T-cell (primary cell): ENCODE results near the gene FOXK2. TPM values are rescaled to one million over a fixed set of nuclear protein-coding genes. Genes with fewer than 3 reads are reported as not detected.

Experiments used
- ATAC-seq, 4 experiments: fragments of 200-7000 bp in 3 of 4; fragments of 150-1000 bp in 1 of 4; cut with Tn5 transposase; replicated peaks in 1 of 4; 1 replicate in 3 of 4; 2 replicates in 1 of 4; pipeline ENCODE4 v1.10.0; 2021; ENCODE audit warnings: moderate library complexity in 3 of 4, mild to moderate bottlenecking in 2 of 4, moderate number of reproducible peaks in 1 of 4
- CTCF ChIA-PET, 2 donors: fragments of 300-600 bp; sonication (Branson Sonifier 250); formaldehyde crosslinking; loops; one replicate each; lab custom pipeline; 2022; ENCODE audit warnings: antibody characterized with exemption in 2 of 2; lab: Charles Lee
- POLR2A ChIA-PET, 2 donors: fragments of 300-600 bp; sonication (Branson Sonifier 250); formaldehyde crosslinking; loops; one replicate each; lab custom pipeline; 2022; ENCODE audit warnings: antibody characterized with exemption in 2 of 2; lab: Charles Lee
- DNase-seq, 35 experiments: peaks; one replicate each; pipeline versions ENCODE4 v3.0.0 to v3.0.0-alpha.2; 2013 to 2023
- H3K27ac ChIP-seq: one replicate; pipeline ENCODE4 v1.5.1; 2013; ENCODE audit warnings: low read length
- H3K27me3 ChIP-seq, 2 experiments: replicated peaks in 1 of 2; 1 replicate in 1 of 2; 2 replicates in 1 of 2; pipeline versions ENCODE4 v1.6.1 to v1.7.0; 2013; ENCODE audit warnings: low read length in 1 of 2, mixed read lengths in 1 of 2; ENCODE audit not compliant: control insufficient read depth in 2 of 2, insufficient read depth in 2 of 2; ENCODE audit errors: extremely low read depth in 1 of 2
- H3K36me3 ChIP-seq, 2 donors: 1 replicate in 1 of 2; 2 replicates in 1 of 2; pipeline versions ENCODE4 v1.6.1 to v1.7.0; 2013; ENCODE audit warnings: low read length in 1 of 2; ENCODE audit not compliant: control insufficient read depth in 2 of 2, insufficient read depth in 1 of 2; ENCODE audit errors: extremely low read depth in 1 of 2
- H3K4me1 ChIP-seq, 2 experiments: 1 replicate in 1 of 2; 2 replicates in 1 of 2; pipeline versions ENCODE4 v1.6.1 to v1.7.0; 2013; ENCODE audit warnings: low read length in 2 of 2, mixed read lengths in 1 of 2; ENCODE audit not compliant: insufficient read depth in 2 of 2, control insufficient read depth in 1 of 2; ENCODE audit errors: extremely low read depth in 1 of 2
- H3K4me3 ChIP-seq, 2 donors: 1 replicate in 1 of 2; 2 replicates in 1 of 2; pipeline versions ENCODE4 v1.5.1 to v1.7.0; 2013; ENCODE audit warnings: mild to moderate bottlenecking in 2 of 2, low read length in 1 of 2, moderate library complexity in 1 of 2; ENCODE audit not compliant: control insufficient read depth in 1 of 2; ENCODE audit errors: extremely low read depth in 1 of 2
- H3K9me3 ChIP-seq: 2 replicates; pipeline ENCODE4 v1.7.0; 2013
- H3K27ac Mint-ChIP-seq, 2 donors: one replicate each; pipeline ENCODE4 v1.8.0; 2020 to 2021; ENCODE audit warnings: mild to moderate bottlenecking in 2 of 2, mixed read lengths in 2 of 2
- H3K27me3 Mint-ChIP-seq, 2 donors: one replicate each; pipeline ENCODE4 v1.8.0; 2021 to 2022; ENCODE audit warnings: mixed read lengths in 2 of 2
- H3K36me3 Mint-ChIP-seq: one replicate; pipeline ENCODE4 v1.8.0; 2021; ENCODE audit warnings: mixed read lengths
- H3K4me1 Mint-ChIP-seq, 3 donors: one replicate each; pipeline ENCODE4 v1.8.0; 2020 to 2022; ENCODE audit warnings: mixed read lengths in 3 of 3, mild to moderate bottlenecking in 1 of 3
- H3K4me3 Mint-ChIP-seq, 3 donors: one replicate each; pipeline ENCODE4 v1.8.0; 2020 to 2022; ENCODE audit warnings: mild to moderate bottlenecking in 3 of 3, mixed read lengths in 3 of 3, moderate library complexity in 3 of 3
- H3K9me3 Mint-ChIP-seq, 3 donors: one replicate each; pipeline ENCODE4 v1.8.0; 2020 to 2022; ENCODE audit warnings: mixed read lengths in 3 of 3
- WGBS: methylation state at CpG from one replicate; pipeline ENCODE4 v1.1.5; 2013; ENCODE audit warnings: missing lambda C conversion rate; ENCODE audit not compliant: insufficient coverage; 5-methylcytosine and 5-hydroxymethylcytosine counted together
- total RNA-seq, 35 experiments: library from RNA in 6 of 35; stranded (reverse) in 6 of 35; fragments of 120-200 nt in 1 of 35; gene quantifications; one replicate each; pipeline versions ENCODE4 v1.2.1 to v1.2.4 and lab custom pipeline; 2013 to 2026

The FOXK2 gene
- total RNA-seq, 5 donors from 2014 or later (not counting 1 experiment from before 2014, with no cell fraction given) = 45.8 to 65.5 (median 61.9) TPM

DNA sequence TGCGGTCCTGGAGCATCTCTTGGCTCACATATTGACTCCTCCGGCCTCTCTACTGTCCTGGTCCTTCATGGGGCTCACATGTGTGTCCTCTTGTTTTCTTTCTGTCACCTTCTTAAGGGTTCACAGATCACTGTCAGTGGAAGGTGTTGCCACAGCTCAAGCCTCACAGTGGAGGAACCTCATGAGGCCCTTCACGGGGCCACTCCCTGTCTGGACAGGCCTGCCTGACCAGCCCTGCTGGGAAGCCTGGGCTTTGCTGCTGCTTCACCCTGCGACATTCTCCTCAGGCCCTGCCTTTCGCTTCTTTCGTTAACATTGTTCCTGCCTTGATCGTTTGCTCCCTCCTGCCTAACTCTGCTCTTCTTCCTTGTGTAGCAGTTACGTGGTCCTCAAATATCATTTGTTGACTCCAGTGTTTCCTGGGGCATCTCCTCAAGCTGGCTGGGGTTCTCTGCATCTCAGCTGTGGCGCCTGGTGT, 72.8 kb downstream of the FOXK2 start:
- 74% methylated on average over 9 of the region's 9 CpGs for WGBS
- no peak overlapping the region for H3K4me3 ChIP-seq
- POLR2A ChIA-PET = interaction anchor here in 1 of 2 donors (0.5 kb wide), 1 partner anchor 12 kb away, joined by 8 read pairs; no protein-coding TSS in a partner anchor
- Mint-ChIP-seq H3K4me3 (peak overlapping the region; percentile 66 to 74 (median 73)), H3K27ac (peak overlapping the region; percentile 84 to 89), H3K4me1 (peaks cover 37 to 50% (median 41%) of the 10 kb centered on the region in 3 donors), H3K36me3 (peaks cover 7% of the 10 kb centered on the region), H3K27me3 (no peaks in the 10 kb centered on the region), H3K9me3 (no peaks in the 10 kb centered on the region)
- ATAC-seq = peak in 3 of 4 experiments; percentile 8 to 17 (median 12)
- no peaks in the 10 kb centered on the region for H3K9me3 ChIP-seq
- CTCF ChIA-PET = no interaction called here
- peak overlapping the region; percentile 74 for H3K27ac ChIP-seq
- H3K36me3 ChIP-seq = peaks cover 3 to 17% of the 10 kb centered on the region in 2 donors
- DNase-seq = peak in 2 of 35 experiments; percentile 16 to 18
- peaks cover 6 to 44% of the 10 kb centered on the region in 2 experiments for H3K4me1 ChIP-seq
- H3K27me3 ChIP-seq = no peaks in the 10 kb centered on the region

DNA sequence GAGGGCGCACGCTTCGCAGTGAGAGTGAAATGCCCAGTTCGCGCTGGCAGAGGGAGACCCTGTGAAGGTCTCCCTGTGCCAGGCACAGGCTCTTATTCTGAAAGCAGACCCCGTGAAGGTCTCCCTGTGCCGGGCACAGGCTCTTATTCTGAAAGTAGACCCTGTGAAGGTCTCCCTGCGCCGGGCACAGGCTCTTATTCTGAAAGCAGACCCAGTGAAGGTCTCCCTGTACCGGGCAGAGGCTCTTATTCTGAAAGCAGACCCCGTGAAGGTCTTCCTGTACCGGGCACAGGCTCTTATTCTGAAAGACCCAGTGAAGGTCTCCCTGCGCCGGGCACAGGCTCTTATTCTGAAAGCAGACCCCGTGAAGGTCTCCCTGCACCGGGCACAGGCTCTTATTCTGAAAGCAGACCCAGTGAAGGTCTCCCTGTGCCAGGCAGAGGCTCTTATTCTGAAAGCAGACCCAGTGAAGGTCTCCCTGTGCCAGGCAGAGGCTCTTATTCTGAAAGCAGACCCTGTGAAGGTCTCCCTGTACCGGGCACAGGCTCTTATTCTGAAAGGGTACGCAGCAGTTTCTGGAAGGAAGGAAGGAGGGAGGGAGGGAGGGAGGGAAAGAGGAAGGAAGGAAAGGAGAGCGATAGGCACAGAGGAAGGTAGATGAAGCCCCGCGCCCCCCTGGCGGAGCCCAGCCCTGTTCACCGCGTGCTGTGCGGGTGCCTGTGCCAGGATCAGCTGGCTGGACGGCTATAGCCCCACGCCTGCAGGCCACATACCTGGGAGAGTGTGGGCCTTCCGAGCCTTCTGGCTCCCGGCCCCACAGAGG, 73.4 kb downstream of the FOXK2 start:
- Mint-ChIP-seq H3K36me3 (peaks cover 3% of the 10 kb centered on the region), H3K4me1 (peaks cover 37 to 50% (median 44%) of the 10 kb centered on the region in 3 donors), H3K27ac (peak overlapping the region; percentile 84 to 89), H3K9me3 (no peaks in the 10 kb centered on the region), H3K27me3 (no peaks in the 10 kb centered on the region), H3K4me3 (peak overlapping the region; percentile 66 to 74 (median 73))
- DNase-seq = peak; percentile 36 to 84 (median 59)
- Histone ChIP-seq H3K4me1 (peaks cover 6 to 44% of the 10 kb centered on the region in 2 experiments), H3K27me3 (no peaks in the 10 kb centered on the region), H3K27ac (peak overlapping the region; percentile 74), H3K4me3 (peak overlapping the region; percentile 55 to 63), H3K36me3 (peaks cover 2 to 11% of the 10 kb centered on the region in 2 donors), H3K9me3 (no peaks in the 10 kb centered on the region)
- CTCF ChIA-PET = no interaction called here
- POLR2A ChIA-PET = interaction anchor here in 1 of 2 donors (0.5 kb wide), 1 partner anchor 11 kb away, joined by 8 read pairs; no protein-coding TSS in a partner anchor
- ATAC-seq = peak; percentile 25 to 60 (median 42)
- 20% methylated on average over 28 of the region's 29 CpGs for WGBS

DNA sequence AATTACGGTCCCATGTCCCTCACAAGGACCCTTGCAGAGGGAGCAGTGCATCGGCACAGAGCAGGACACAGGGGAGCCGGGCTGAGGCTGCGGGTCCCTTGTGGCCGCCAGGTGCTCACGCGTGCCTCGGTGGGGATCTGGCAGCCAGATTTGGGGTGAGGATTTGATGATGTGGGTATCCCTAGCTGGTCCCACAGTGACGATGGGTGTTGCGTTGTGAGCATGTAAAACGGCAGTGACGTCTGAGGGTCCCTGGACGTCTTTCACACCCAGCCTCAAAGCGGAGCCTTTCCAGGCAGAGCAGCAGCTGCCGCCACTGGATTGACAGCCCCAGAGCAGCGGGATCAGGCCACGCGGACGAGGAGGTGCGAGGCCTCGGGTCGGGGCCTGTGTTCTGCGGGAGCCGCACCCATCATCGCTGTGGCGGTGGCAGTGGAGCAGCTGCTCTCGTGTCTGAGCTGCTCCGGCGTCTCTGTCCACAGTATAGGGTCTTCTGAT, 74.1 kb downstream of the FOXK2 start:
- H3K36me3 Mint-ChIP-seq = no peaks in the 10 kb centered on the region
- ATAC-seq (peak; percentile 12 to 35 (median 19)), DNase-seq (peak in 9 of 35 experiments; percentile 7 to 48 (median 16))
- H3K9me3 Mint-ChIP-seq = no peaks in the 10 kb centered on the region
- H3K4me1 Mint-ChIP-seq = peaks cover 37 to 50% (median 44%) of the 10 kb centered on the region in 3 donors
- H3K27ac Mint-ChIP-seq = peak overlapping the region; percentile 84 to 89
- ChIA-PET CTCF (no interaction called here), POLR2A (interaction anchor here in 1 of 2 donors (0.7 kb wide), 1 partner anchor 160 kb away, joined by 9 read pairs; no protein-coding TSS in a partner anchor)
- H3K4me3 Mint-ChIP-seq = peak overlapping the region; percentile 66 to 74 (median 73)
- Histone ChIP-seq H3K4me3 (peak overlapping the region; percentile 55 to 63), H3K36me3 (peaks cover 2 to 16% of the 10 kb centered on the region in 2 donors), H3K27ac (peak overlapping the region; percentile 74), H3K27me3 (no peaks in the 10 kb centered on the region), H3K9me3 (no peaks in the 10 kb centered on the region), H3K4me1 (peaks cover 6 to 44% of the 10 kb centered on the region in 2 experiments)
- no peaks in the 10 kb centered on the region for H3K27me3 Mint-ChIP-seq
- WGBS = 64% methylated on average over 19 of the region's 29 CpGs

DNA sequence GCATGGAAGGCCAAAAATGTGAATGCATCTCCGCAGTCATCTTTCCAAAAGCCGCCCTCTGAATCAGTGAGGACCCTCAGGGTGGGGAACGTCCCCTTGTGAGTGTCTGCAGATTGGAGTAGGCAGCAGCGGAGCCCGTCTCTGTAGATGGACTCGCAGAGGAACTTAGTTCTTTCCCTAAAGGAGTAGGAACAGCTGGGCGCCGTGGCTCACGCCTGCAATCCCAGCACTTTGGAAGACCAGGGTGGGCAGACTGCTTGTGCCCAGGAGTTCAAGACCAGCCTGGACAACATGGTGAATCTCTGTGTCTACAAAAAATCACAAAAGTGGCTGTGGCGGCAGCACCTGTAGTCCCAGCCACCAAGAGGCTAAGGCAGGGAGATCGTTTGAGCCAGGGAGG, 75.0 kb downstream of the FOXK2 start:
- no peaks in the 10 kb centered on the region for H3K27me3 Mint-ChIP-seq
- WGBS = over 99% methylated on average over 11 of the region's 11 CpGs
- Histone ChIP-seq H3K9me3 (no peaks in the 10 kb centered on the region), H3K4me3 (no peak overlapping the region), H3K4me1 (peaks cover 6 to 44% of the 10 kb centered on the region in 2 experiments), H3K36me3 (peaks cover 6 to 22% of the 10 kb centered on the region in 2 donors), H3K27me3 (no peaks in the 10 kb centered on the region), H3K27ac (no peak overlapping the region)
- CTCF ChIA-PET = interaction anchor here in 1 of 2 donors (0.5 kb wide), 1 partner anchor 50 kb away, joined by 4 read pairs; no protein-coding TSS in a partner anchor
- ATAC-seq (no peak), DNase-seq (no peak)
- no peaks in the 10 kb centered on the region for H3K9me3 Mint-ChIP-seq
- POLR2A ChIA-PET = interaction anchor here in 1 of 2 donors (0.7 kb wide), 1 partner anchor 161 kb away, joined by 9 read pairs; no protein-coding TSS in a partner anchor
- H3K27ac Mint-ChIP-seq = peak overlapping the region; percentile 55 to 89
- no peaks in the 10 kb centered on the region for H3K36me3 Mint-ChIP-seq
- peaks cover 37 to 50% (median 44%) of the 10 kb centered on the region in 3 donors for H3K4me1 Mint-ChIP-seq
- H3K4me3 Mint-ChIP-seq = peak overlapping the region in 2 of 3 donors; percentile 66 to 74

DNA sequence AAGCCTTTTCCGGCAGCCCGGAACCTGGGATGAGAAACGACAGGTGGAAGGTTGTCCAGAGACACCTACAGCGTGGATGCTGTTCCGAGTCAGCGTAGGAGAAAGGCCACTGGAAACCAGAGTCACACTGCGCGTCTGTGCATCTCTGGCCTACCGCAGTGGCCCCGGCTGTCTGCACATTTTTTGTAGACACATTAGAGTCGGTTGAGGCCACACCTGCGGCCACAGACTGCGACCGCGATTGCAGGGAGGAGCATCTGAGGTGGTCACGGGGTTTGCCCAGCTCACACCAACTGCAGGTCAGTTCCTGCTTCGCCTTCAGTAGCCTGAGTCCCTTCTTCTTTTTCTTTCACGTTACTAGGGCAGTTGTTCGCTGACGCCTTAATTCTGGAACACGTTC, 76.4 kb downstream of the FOXK2 start:
- Histone ChIP-seq H3K27ac (no peak overlapping the region), H3K4me3 (no peak overlapping the region), H3K36me3 (peaks cover 7 to 26% of the 10 kb centered on the region in 2 donors), H3K27me3 (no peaks in the 10 kb centered on the region), H3K4me1 (peaks cover 6 to 44% of the 10 kb centered on the region in 2 experiments), H3K9me3 (no peaks in the 10 kb centered on the region)
- H3K4me3 Mint-ChIP-seq = no peak overlapping the region
- POLR2A ChIA-PET = no interaction called here
- DNase-seq (no peak), ATAC-seq (no peak)
- no peak overlapping the region for H3K27ac Mint-ChIP-seq
- H3K27me3 Mint-ChIP-seq = no peaks in the 10 kb centered on the region
- H3K36me3 Mint-ChIP-seq = peaks cover under 1% of the 10 kb centered on the region
- CTCF ChIA-PET = no interaction called here
- H3K9me3 Mint-ChIP-seq = no peaks in the 10 kb centered on the region
- WGBS = 97% methylated on average over 17 of the region's 21 CpGs
- peaks cover 37 to 46% (median 42%) of the 10 kb centered on the region in 3 donors for H3K4me1 Mint-ChIP-seq

DNA sequence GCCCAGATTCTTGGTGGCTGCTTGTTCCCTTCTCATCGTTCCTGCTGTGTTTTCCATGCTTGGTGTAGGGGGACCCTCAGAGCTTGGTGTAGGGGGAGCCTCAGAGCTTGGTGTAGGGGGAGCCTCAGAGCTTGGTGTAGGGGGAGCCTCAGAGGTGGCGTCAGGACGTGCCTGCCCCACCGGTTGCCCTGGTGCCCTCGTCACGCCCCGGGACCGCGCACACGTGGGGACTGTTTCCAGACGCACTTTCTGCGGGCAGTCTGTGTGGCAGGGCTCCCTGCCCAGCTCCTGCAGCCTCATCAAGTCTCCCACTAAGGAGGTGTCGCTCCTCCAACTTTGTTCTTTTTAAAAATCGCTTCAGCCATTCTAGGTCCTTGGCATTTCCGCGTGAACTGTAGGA, 76.8 kb downstream of the FOXK2 start:
- H3K4me3 ChIP-seq = no peak overlapping the region
- Mint-ChIP-seq H3K4me3 (no peak overlapping the region), H3K9me3 (no peaks in the 10 kb centered on the region), H3K4me1 (peaks cover 37 to 42% (median 42%) of the 10 kb centered on the region in 3 donors), H3K27ac (no peak overlapping the region), H3K36me3 (peaks cover 5% of the 10 kb centered on the region), H3K27me3 (no peaks in the 10 kb centered on the region)
- ATAC-seq = no peak
- no peaks in the 10 kb centered on the region for H3K27me3 ChIP-seq
- no peak overlapping the region for H3K27ac ChIP-seq
- CTCF ChIA-PET = no interaction called here
- 92% methylated on average over 11 of the region's 16 CpGs for WGBS
- no peaks in the 10 kb centered on the region for H3K9me3 ChIP-seq
- POLR2A ChIA-PET = no interaction called here
- no peak for DNase-seq
- H3K36me3 ChIP-seq = peaks cover 8 to 29% of the 10 kb centered on the region in 2 donors
- H3K4me1 ChIP-seq = peaks cover 6 to 44% of the 10 kb centered on the region in 2 experiments
